C1 segment of cervical spinal cord (tissue), 14 donors: Measurements from ENCODE around the gene SPTBN1.

Source experiments
- DNase-seq, 14 donors: peaks; one replicate each; lab custom pipeline; 2025; lab: John Stamatoyannopoulos, UW

The SPTBN1 gene

GRCh38 chr2:54551123-54551756 is 95.1 kb downstream of the SPTBN1 start:
- DNase-seq = peak in 1 of 14 donors; percentile 25

DNA sequence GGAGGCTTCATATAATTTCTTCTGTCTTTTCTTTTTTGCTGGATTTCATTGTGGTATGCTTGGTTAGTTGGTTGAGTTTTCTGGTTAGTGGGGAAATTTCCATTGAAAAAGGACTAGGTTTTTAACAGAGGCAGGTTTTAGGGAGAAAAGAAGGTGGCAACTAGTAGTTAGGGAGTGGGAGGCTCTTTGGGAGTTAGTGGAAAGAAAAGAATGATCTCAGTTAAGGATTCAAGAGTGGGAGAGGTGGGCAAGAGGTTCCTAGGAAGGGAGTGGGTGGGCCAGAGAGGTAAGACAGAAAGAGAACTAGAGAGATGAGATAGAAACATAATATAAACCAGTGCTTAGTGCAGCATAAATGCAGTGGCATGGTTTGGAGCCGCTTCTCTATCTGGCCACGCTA is 96.9 kb downstream of the SPTBN1 start:
- no peak for DNase-seq

GRCh38 chr2:54553775-54554174 is 97.6 kb downstream of the SPTBN1 start:
- no peak for DNase-seq

GRCh38 chr2:54555318-54555837 is 99.3 kb downstream of the SPTBN1 start:
- DNase-seq = no peak

DNA sequence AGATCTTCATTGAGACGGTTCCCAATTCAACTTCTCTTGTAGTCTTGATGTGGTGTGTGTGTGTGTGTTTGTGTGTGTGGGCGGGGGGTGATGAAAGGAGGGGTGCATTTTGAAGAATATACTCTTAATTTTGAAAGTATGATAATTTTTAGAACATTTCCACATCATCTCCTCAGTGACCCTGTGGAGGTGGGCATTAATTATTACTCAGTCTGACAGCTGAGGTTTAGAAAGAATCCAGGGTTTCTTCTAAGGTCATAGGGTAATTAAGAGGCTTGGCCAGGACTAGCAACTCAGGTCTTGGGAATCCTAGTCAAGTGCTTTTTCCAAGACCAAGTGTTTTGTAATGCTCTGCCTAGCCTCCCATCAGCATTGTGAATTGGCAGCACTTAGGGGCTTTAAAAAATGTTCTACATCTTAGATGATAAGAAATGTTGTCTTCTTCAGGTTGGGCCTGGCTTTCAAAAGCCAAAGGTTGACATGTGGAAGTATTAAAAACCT is 100.5 kb downstream of the SPTBN1 start:
- no peak for DNase-seq

DNA sequence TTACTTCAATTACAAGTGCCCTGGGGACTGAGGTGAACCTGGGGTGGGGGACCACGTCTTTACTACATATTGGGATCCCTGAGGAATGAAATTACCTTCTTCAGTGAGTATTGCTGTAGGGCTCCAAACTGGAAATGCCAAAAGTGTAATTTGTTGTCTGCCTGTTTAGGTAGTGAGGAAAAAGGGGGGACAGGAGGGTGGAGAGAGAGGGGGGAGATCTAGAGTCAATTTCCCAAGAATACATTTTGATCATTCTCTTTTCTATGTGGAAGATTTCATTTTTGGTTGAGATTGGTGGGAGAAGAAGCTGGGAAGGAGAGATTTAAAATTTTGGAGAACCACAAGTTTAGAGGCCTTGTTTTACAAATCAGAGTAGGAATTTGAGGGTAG is 101.1 kb downstream of the SPTBN1 start:
- DNase-seq = no peak

DNA sequence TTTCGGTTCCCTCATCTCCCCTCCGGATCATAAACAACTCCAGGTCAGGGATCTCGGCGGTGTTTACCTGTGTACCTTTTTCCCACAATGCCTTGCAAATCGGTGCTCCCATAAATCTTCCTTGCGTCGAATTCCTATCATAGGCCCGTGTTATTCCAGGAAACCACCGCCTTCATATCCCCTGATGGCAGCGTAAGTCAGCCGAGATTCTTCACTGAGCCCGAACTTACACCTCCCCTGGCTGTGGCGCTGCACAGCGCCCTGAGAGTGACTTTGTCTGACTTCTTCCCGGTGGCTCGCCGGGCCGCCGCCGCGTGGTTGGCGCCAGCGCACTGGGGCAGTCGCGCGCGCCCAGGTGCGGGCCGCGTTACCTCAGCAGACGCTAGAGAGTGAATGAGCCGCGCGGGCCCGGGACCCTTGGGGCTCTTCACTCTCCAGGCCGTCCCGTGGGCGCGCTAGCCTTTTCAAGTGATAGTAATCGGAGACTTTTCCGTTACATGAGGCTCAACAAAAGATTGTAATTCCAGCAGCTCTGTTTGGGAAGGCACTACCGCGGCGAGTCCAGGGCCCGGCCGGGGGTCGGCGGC is 101.6 kb downstream of the SPTBN1 start:
- DNase-seq = peak in 4 of 14 donors; percentile 14 to 41 (median 24)

GRCh38 chr2:54558188-54559005 is 102.3 kb downstream of the SPTBN1 start:
- peak in 3 of 14 donors; percentile 15 to 27 (median 26) for DNase-seq

GRCh38 chr2:54559006-54559445 is 102.9 kb downstream of the SPTBN1 start:
- no peak for DNase-seq

GRCh38 chr2:54559593-54560145 is 103.5 kb downstream of the SPTBN1 start:
- DNase-seq = peak in 2 of 14 donors; percentile 6 to 20

- peak in 1 of 14 donors; percentile 20 for DNase-seq
These were observed 104.2 kb downstream of the SPTBN1 start for GRCh38 chr2:54560146-54560881.

GRCh38 chr2:54561010-54561409 is 104.9 kb downstream of the SPTBN1 start:
- DNase-seq = no peak

GRCh38 chr2:54564439-54564838 is 108.3 kb downstream of the SPTBN1 start:
- no peak for DNase-seq

- no peak for DNase-seq
These were observed 109.4 kb downstream of the SPTBN1 start for GRCh38 chr2:54565551-54565950.

DNA sequence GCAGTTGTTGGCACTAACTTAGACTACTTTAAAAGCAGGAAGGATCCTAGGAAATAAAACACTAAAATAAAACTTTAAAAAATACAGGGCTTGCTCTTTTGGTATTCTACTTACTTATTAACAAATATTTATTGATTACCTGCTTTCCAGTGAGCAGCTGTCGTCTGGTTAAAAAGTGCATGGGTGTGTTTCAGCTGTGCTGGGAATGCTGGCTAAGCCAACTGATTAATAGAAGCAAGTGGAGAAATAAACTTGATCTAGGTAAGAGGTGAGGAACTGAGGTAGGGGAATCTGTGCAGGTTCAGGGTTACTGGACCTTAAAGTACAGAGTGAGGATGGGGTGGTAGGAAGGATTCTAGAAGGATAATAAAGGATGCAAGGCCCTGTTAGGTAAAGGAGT is 110.8 kb downstream of the SPTBN1 start:
- DNase-seq = no peak

DNA sequence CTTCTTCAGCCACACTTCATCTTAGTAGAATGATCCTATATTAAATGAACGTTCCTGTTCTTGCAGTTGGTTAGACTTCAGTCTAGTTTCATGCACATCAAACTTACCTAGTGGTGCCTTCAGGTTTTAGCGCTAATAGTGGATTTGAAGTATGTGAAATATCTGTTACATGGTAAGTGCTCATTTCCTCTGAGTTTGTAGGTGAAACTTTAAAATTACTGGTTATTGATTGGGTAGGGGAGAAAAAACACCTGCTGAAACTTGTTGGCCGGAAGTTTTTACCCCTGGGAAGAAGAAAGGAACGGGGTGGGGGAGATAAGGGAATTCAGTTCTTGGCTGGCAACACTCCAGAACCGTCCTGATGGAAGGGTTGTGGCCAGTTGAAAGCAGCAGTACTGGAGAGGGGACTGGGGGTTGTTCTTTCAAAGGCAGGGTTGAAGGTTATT is 112.8 kb downstream of the SPTBN1 start:
- no peak for DNase-seq

DNA sequence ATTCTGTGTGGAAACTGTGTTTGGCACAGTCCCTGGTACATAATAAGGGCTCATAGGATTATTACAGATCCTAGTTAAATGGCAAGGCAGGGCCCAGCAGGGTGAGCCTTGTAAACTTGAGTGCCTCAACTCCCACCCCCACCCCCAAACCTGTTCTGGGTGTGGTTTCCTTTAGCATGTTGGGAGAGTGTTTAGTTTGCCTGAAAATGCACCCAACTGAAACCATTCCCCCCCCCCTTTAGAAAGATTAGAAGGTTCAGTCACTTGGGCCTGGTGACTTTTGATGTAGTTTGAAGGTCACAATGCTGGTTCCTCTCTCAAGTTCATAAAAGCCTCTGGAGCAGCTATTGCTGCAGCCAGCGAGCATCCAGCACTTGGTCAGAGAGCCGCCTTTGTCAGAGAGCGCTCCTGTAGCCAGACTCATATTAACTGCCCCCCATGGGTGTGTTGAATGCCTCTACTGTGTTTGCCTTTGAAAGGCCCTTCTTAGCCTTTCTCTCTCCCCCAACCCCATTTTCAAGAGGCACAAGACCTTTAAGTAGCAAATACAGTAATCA is 113.7 kb downstream of the SPTBN1 start:
- DNase-seq = no peak

DNA sequence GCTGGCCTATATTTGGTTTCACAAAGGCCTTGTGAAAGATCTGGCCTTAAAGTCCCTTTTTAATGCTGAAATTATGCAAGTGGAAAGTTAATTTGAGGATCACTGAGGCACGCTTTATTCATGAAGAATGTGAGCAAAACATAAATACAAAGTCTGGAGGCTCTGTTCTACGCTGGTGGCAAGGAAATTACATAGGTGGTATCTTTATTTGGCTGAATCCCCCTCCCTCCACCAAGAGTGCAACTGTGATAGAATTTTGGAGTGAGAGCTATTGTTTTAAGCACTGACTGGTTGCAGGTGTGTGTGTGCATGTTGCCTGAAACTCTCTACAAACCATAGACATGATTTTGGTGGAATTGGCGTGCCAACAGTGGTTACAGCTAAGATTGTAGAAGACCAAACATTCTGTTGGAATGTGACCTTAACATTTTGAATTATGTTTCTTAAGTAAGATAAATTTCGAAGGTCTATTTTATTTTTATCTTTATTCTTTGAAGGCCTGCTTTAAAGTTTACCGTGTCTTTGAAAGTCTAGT is 114.3 kb downstream of the SPTBN1 start:
- DNase-seq = no peak

- peak in 2 of 14 donors; percentile 4 to 15 for DNase-seq
These were observed 115.0 kb downstream of the SPTBN1 start for GRCh38 chr2:54570925-54571694.

- DNase-seq = no peak
These were observed 116.1 kb downstream of the SPTBN1 start for GRCh38 chr2:54572262-54572635.
